ENCODE measurements around the gene NF2. TPM values are rescaled to one million over a fixed set of nuclear protein-coding genes. Genes with fewer than 3 reads are reported as not detected.

The NF2 gene
- total and polyA plus RNA-seq, 2 of the 8 experiments (the other 6 are each of a cell fraction or from before 2014, with no cell fraction given): 17.6 to 53.6 TPM

DNA sequence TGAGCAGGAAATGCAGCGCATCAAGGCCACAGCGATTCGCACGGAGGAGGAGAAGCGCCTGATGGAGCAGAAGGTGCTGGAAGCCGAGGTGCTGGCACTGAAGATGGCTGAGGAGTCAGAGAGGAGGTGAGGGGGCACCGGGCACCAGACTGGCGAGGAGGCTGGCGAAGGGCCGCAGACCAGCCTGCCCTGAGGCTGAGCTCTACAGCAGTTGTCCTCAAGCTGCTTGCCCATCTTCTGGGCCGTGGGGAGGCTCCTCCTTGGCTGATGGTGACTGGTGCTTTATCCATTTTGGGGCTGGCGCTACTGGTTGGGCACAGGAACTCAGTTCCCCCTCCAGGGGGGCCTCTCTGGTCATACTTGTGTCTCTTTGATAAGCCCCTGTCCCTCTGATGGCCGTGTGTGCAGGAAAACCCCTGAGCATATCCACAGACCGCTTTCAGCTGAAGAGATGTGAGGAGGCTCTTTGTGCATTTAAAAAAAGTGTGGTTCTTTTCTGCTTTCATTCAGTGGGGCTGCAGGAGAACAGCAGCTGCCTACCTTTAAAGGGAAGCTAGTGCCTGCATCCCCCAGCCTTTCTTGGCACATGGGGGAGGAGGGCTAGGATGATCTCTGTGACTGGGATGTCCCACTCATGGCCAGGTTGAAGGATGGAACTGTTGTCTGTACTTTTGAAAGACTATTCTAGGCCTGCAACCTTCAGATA is 70.1 kb downstream of the NF2 start:
- no peak overlapping the region for H3K23ac ChIP-seq (ENCODE audit: insufficient read length)
- H3K18ac ChIP-seq (ENCODE audit: extremely low read depth, low read length): no peak overlapping the region
- no peak overlapping the region for H4K8ac ChIP-seq (ENCODE audit: extremely low read depth, insufficient read depth, low read length)
- no peak overlapping the region for H3K4me2 ChIP-seq (ENCODE audit: insufficient read depth in 1 of 2, low read depth in 2 of 2, low read length in 2 of 2)
- peaks cover 0 to 2% (median 0%) of the 10 kb centered on the region in 4 experiments; a peak in 1 of 7 replicates for H3K4me1 ChIP-seq (replicated peaks in 1 of 4; ENCODE audit: control insufficient read depth in 3 of 4, insufficient read depth in 4 of 4, low read length in 3 of 4)
- DNase-seq (ENCODE audit: low read depth in 1 of 2, low spot score in 2 of 2): no peak
- no peak overlapping the region for H3K14ac ChIP-seq (ENCODE audit: insufficient read length)
- peaks cover 7 to 31% (median 22%) of the 10 kb centered on the region in 4 experiments; a peak in 6 of 8 replicates for H3K36me3 ChIP-seq (ENCODE audit: control insufficient read depth in 2 of 4, insufficient read depth in 4 of 4, low read length in 3 of 4)
- no peaks in the 10 kb centered on the region for H3K23me2 ChIP-seq (ENCODE audit: low read depth, low read length)
- no peak overlapping the region for H3K56ac ChIP-seq (replicated peaks; ENCODE audit: insufficient read length, low read depth, low read length)
- POLR2A ChIA-PET (ENCODE audit: partially characterized antibody): no interaction called here
- peaks cover 0 to 2% of the 10 kb centered on the region in 2 experiments for H4K20me1 ChIP-seq (replicated peaks in 1 of 2; ENCODE audit: control insufficient read depth in 1 of 2, insufficient read depth in 2 of 2, low read length in 2 of 2)
- H3K4me3 ChIP-seq (ENCODE audit: extremely low read depth in 1 of 4, insufficient read depth in 2 of 4, low read depth in 3 of 4, low read length in 4 of 4): no peak overlapping the region
- FAIRE-seq: no peak
- 94% methylated on average over 14 of the region's 14 CpGs; no CpG with 5 or more reads in 1 of the 2 experiments for WGBS, 2 experiments (ENCODE audit: extremely low coverage in 1 of 2, insufficient coverage in 1 of 2, insufficient read length in 1 of 2, insufficient replicate concordance in 2 of 2, low coverage in 1 of 2, low lambda C conversion rate in 2 of 2, missing lambda C conversion rate in 1 of 2)
- H2BK20ac ChIP-seq (ENCODE audit: low read length): no peak overlapping the region
- no peaks in the 10 kb centered on the region for H3K79me1 ChIP-seq (ENCODE audit: low read depth, low read length)
- H2BK120ac ChIP-seq (replicated peaks; ENCODE audit: low read depth, low read length): no peak overlapping the region
- H2AFZ ChIP-seq (ENCODE audit: low read length): no peak overlapping the region
- no peak overlapping the region for H3K4ac ChIP-seq (replicated peaks; ENCODE audit: insufficient read length, low read depth, low read length)
- no peak overlapping the region for H4K91ac ChIP-seq (replicated peaks; ENCODE audit: insufficient read length, low read length)
- CTCF ChIA-PET (ENCODE audit: partially characterized antibody): interaction anchor here (1.3 to 2.1 kb wide), 2 partner anchors 16 to 332 kb away, joined by 3 to 6 read pairs; no protein-coding TSS in a partner anchor
- H3K9me3 ChIP-seq (ENCODE audit: insufficient read depth in 2 of 2, low read depth in 1 of 2, low read length in 1 of 2): no peaks in the 10 kb centered on the region
- H2BK15ac ChIP-seq (ENCODE audit: low read length): no peak overlapping the region
- H3K27me3 ChIP-seq (replicated peaks in 1 of 4; ENCODE audit: control insufficient read depth in 3 of 4, extremely low read depth in 1 of 4, insufficient read depth in 3 of 4, low read length in 3 of 4): no peaks in the 10 kb centered on the region
- no peak overlapping the region for H2AK5ac ChIP-seq (ENCODE audit: low read depth, low read length)
- no peak overlapping the region for H4K5ac ChIP-seq (ENCODE audit: insufficient read length, low read depth, low read length)
- no peaks in the 10 kb centered on the region for H3K79me2 ChIP-seq (ENCODE audit: control insufficient read depth in 1 of 2, insufficient read depth in 2 of 2, low read length in 2 of 2)
- no peak overlapping the region for H2BK12ac ChIP-seq (ENCODE audit: low read depth, low read length)
- TF ChIP-seq KDM1A (IDR thresholded peaks at IDR 0.05; ENCODE audit: borderline replicate concordance, low read length) (no peak), GABPA (IDR thresholded peaks at IDR 0.05; ENCODE audit: borderline replicate concordance, insufficient read depth, low read length) (no peak), HDAC2 (IDR thresholded peaks at IDR 0.05; ENCODE audit: borderline replicate concordance in 1 of 2, low read depth in 2 of 2, low read length in 2 of 2) (no peak), CEBPB (IDR thresholded peaks at IDR 0.05; ENCODE audit: low read depth, low read length) (no peak), PHF8 (conservative IDR thresholded peaks at IDR 0.05; ENCODE audit: low read depth, low read length) (no peak), SP1 (IDR thresholded peaks at IDR 0.05; ENCODE audit: low read depth, low read length) (no peak), TBP (IDR thresholded peaks at IDR 0.05; ENCODE audit: low read depth, low read length) (no peak), JUND (IDR thresholded peaks at IDR 0.05; ENCODE audit: low read length) (no peak)
- TF ChIP-seq, protein P1, sequence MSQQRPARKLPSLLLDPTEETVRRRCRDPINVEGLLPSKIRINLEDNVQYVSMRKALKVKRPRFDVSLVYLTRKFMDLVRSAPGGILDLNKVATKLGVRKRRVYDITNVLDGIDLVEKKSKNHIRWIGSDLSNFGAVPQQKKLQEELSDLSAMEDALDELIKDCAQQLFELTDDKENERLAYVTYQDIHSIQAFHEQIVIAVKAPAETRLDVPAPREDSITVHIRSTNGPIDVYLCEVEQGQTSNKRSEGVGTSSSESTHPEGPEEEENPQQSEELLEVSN (IDR thresholded peaks at IDR 0.05): no peak
- no peak overlapping the region for H3K27ac ChIP-seq (ENCODE audit: low read depth, low read length)
- H2BK5ac ChIP-seq (ENCODE audit: low read depth, low read length): no peak overlapping the region
- no peak overlapping the region for H3K9ac ChIP-seq (replicated peaks in 1 of 4; ENCODE audit: extremely low read depth in 1 of 4, low read depth in 3 of 4, low read length in 3 of 4)
